Activated naive CD4-positive, alpha-beta T cell treated with anti-CD3 and anti-CD28 coated beads, Interleukin-2, amount 50 U/mL, for 24 hours (primary cell): ENCODE data around the gene MAML1.
A peak's percentile ranks its signal among the peaks of the same experiment; 100 is the strongest.

ENCODE experiments used
- H3K27ac Mint-ChIP-seq: one replicate; pipeline ENCODE4 v1.8.0; 2021; ENCODE audit warnings: mild to moderate bottlenecking, mixed read lengths
- H3K27me3 Mint-ChIP-seq: one replicate; pipeline ENCODE4 v1.8.0; 2021; ENCODE audit warnings: mixed read lengths
- H3K36me3 Mint-ChIP-seq: one replicate; pipeline ENCODE4 v1.8.0; 2021; ENCODE audit warnings: mixed read lengths
- H3K4me1 Mint-ChIP-seq: one replicate; pipeline ENCODE4 v1.8.0; 2021; ENCODE audit warnings: mixed read lengths
- H3K4me3 Mint-ChIP-seq: one replicate; pipeline ENCODE4 v1.8.0; 2021; ENCODE audit warnings: mild to moderate bottlenecking, mixed read lengths
- H3K9me3 Mint-ChIP-seq: one replicate; pipeline ENCODE4 v1.8.0; 2021; ENCODE audit warnings: mixed read lengths

Gene MAML1

DNA sequence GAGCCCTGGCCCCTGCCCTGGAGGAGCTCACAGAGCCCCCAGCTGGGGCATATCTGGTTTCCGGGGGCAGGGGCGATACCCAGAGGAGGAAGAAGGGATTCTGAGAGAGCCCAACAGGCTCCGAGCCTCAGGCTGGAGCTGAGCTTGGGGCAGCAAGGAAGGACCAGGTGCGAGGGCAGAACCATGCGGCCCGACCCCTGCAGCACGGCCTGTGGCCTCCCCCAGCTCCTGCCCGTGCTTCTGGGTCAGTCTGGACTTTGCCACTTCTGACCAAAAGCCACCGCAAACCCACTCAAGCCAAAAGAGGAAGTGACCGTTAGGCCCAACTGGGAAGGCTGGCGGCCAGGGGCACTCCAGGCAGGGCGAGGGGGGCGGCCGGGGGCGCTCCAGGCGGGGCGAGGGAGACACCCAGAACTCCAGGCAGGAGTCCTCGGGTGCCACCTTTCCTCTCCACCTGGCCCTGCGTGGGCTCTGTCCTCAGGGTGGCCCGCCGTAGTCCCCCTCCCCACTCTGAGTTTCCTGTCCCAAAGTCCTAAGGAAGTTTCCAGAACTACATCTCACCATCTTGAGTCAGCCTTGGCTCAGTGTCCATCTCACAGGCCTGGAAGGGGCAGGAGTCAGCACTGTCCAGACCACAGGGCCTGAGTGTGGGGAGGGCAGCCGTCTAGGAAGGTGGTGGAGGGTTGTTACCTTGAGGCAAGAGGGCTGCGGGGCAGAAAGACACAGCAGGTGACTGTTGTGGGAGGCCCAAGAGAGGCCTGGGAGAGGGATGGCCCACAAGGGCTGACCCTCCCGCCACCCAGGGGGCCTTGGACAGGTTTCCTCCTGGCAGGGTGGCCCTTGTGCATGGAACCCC is 60.2 kb downstream of the MAML1 start:
- Mint-ChIP-seq H3K27ac (peak overlapping the region; percentile 79), H3K4me3 (peak overlapping the region; percentile 33), H3K9me3 (no peaks in the 10 kb centered on the region), H3K27me3 (no peaks in the 10 kb centered on the region), H3K36me3 (peaks cover 7% of the 10 kb centered on the region), H3K4me1 (peaks cover 24% of the 10 kb centered on the region)

DNA sequence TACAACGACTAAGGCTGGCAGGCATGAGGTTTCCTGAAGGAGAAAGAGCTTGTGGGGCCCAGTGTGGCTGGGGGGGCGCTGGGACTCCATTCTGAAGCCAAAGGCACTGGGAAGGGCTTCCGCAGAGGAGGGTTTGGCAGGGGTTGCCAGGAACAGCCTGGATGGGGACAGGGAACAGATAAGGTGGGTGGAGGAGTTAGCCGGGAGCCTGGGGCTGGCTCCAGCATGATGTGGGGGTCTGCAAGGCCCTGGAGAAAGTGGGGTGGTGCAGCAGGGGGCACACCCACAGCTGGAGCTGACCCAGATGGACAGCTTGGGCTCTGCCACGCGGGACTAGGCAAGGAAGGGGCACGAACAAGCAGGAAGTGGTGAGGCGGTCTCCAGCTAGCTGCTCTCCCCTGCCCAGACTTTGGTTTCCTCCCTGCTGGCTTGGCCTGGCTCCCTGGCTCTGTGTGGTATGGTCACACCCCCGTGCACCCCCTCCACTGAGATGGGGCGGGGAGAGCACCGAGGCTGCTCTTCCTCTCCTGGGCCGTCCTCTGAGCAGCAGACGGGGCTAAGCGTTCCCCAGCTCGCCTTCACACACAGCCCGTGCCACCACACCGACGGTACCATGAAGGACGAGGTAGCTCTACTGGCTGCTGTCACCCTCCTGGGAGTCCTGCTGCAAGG is 61.0 kb downstream of the MAML1 start, which contains the start of gene LTC4S:
TSS of gene LTC4S (plus strand) at position 519 of the 672 bp plus-strand sequence. CDS start at position 614, 95 bp downstream.
- H3K4me3 Mint-ChIP-seq: peak within 1 kb of the TSS; percentile 61
- H3K27ac Mint-ChIP-seq: peak within 1 kb of the TSS; percentile 79
- no peaks in the 10 kb centered on the region for H3K9me3 Mint-ChIP-seq
- H3K27me3 Mint-ChIP-seq: no peaks in the 10 kb centered on the region
- peaks cover 5% of the 10 kb centered on the region for H3K36me3 Mint-ChIP-seq
- peaks cover 24% of the 10 kb centered on the region for H3K4me1 Mint-ChIP-seq

DNA sequence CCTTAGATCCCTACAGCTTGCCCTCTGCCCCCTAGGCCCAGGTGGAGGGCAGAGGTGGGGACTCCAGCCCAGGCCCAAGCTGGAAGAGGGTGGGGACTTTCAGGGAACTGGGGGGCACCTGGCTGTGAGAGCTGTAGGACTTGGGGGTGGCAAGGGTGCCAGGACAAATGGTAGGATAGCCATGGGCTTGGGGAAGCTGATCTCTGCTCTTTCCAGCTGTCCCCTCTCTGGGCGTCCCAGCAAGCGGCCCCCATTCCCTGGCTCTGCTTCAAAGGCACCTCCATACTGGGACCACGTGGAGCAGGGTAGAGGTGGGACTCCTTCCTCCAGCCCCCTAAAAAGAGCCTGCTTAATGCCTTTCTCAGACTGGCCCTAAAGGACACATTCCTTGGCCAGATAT is 61.5 kb downstream of the MAML1 start:
- H3K4me3 Mint-ChIP-seq: no peak overlapping the region
- no peaks in the 10 kb centered on the region for H3K9me3 Mint-ChIP-seq
- H3K36me3 Mint-ChIP-seq: peaks cover 5% of the 10 kb centered on the region
- no peak overlapping the region for H3K27ac Mint-ChIP-seq
- peaks cover 24% of the 10 kb centered on the region for H3K4me1 Mint-ChIP-seq
- no peaks in the 10 kb centered on the region for H3K27me3 Mint-ChIP-seq

GRCh38 chr5:179794575-179794974 is 62.0 kb downstream of the MAML1 start:
- Mint-ChIP-seq H3K9me3 (no peaks in the 10 kb centered on the region), H3K27ac (no peak overlapping the region), H3K4me3 (peak overlapping the region; percentile 61), H3K4me1 (peaks cover 24% of the 10 kb centered on the region), H3K27me3 (no peaks in the 10 kb centered on the region), H3K36me3 (peaks cover 7% of the 10 kb centered on the region)

- Mint-ChIP-seq H3K27me3 (no peaks in the 10 kb centered on the region), H3K4me1 (peaks cover 24% of the 10 kb centered on the region), H3K36me3 (peaks cover 7% of the 10 kb centered on the region), H3K4me3 (peak overlapping the region; percentile 42), H3K9me3 (no peaks in the 10 kb centered on the region), H3K27ac (no peak overlapping the region)
Measured at GRCh38 chr5:179795049-179795862, 62.6 kb downstream of the MAML1 start.

DNA sequence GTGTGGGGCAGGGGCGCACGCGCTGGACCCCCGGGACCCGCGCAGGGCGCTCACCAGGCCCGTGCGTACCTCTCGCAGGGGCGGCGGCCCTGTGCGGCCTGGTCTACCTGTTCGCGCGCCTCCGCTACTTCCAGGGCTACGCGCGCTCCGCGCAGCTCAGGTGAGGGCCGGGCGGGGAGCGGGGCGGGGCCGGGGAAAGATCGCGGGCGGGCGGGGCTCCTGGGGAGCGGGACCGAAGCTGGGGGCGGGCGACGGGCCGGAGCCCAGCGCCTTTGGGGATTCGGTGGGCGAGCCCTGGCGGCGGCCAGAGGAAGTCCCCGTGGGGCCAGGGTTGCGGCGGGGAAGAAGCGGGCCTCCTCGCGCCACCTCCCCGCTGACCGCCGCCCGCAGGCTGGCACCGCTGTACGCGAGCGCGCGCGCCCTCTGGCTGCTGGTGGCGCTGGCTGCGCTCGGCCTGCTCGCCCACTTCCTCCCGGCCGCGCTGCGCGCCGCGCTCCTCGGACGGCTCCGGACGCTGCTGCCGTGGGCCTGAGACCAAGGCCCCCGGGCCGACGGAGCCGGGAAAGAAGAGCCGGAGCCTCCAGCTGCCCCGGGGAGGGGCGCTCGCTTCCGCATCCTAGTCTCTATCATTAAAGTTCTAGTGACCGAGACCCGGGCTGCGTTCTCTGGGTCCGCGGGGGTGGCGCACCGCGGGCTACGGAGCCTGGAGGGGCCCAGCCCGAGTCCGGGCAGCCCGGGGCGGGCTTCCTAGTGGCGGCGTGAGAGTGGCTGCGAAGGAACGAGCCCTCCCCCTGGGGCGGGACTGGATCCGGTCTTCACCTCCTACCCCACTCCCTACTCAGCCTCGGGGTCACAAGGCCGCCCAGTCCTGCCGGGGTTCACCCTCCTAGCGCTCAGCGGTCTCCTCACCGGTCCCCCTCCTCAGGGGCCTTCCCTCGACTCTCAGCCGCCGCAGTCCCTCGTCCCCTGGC is 63.5 kb downstream of the MAML1 start:
- peaks cover 7% of the 10 kb centered on the region for H3K36me3 Mint-ChIP-seq
- H3K4me1 Mint-ChIP-seq: peaks cover 24% of the 10 kb centered on the region
- no peaks in the 10 kb centered on the region for H3K9me3 Mint-ChIP-seq
- no peaks in the 10 kb centered on the region for H3K27me3 Mint-ChIP-seq
- peak overlapping the region; percentile 59 for H3K4me3 Mint-ChIP-seq
- no peak overlapping the region for H3K27ac Mint-ChIP-seq

GRCh38 chr5:179796877-179797608 is 64.4 kb downstream of the MAML1 start:
- Mint-ChIP-seq H3K4me3 (peak overlapping the region; percentile 59), H3K4me1 (peaks cover 30% of the 10 kb centered on the region), H3K27me3 (no peaks in the 10 kb centered on the region), H3K36me3 (peaks cover 7% of the 10 kb centered on the region), H3K9me3 (no peaks in the 10 kb centered on the region), H3K27ac (no peak overlapping the region)

DNA sequence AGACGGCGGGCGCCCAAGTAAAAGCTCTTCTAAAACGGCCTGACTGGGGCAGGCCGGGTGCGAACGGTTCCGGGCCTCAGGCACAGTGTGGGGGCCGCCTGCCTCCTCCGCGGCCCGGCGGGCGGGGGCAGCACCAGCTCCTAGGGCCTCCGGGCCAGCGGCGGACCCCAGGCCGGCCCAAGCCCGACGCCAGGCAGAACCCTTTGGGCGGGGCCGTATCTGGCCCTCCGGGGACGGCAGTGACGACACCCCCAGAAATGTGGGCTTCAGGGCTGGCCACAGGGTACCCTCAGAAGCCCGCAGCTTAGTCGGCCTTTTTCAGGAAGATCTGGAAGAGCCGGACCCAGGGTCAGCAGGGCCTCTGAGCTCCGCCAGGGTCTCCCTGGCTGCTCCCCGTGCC is 65.1 kb downstream of the MAML1 start:
- H3K27me3 Mint-ChIP-seq: no peaks in the 10 kb centered on the region
- no peaks in the 10 kb centered on the region for H3K9me3 Mint-ChIP-seq
- peaks cover 7% of the 10 kb centered on the region for H3K36me3 Mint-ChIP-seq
- H3K27ac Mint-ChIP-seq: no peak overlapping the region
- H3K4me3 Mint-ChIP-seq: no peak overlapping the region
- peaks cover 31% of the 10 kb centered on the region for H3K4me1 Mint-ChIP-seq

DNA sequence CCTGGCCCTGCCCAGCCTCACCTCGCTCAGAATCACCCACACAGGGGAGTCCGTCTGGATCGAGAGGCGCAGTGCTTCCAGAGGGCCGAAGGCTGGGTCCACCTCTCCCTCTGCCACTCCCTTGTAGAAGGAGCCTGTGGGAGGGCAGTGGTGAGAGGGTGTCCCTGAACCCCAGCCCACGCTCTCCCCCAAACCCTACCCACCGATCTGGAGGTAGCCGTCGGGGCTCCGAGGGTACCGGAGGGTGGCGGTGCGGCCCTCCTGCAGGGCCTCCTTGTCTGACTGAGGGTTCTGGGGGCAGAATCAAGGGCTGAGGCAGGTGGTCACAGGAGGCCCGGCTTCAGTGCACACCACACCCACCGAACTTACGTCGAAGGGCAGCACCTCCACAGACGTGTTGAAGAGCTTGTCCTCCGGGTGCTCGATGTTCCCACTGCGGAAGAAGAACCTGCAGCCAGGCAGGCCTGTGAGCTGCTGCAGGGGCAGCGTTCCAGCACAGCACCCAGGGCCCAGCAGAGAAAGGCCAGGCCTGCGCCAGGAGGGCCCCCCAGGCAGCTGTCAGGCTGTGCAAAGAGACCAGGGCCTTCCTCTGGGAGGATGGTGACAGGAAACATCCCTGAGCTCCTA is 65.6 kb downstream of the MAML1 start:
- peaks cover 7% of the 10 kb centered on the region for H3K36me3 Mint-ChIP-seq
- H3K27ac Mint-ChIP-seq: no peak overlapping the region
- no peaks in the 10 kb centered on the region for H3K27me3 Mint-ChIP-seq
- H3K9me3 Mint-ChIP-seq: no peaks in the 10 kb centered on the region
- no peak overlapping the region for H3K4me3 Mint-ChIP-seq
- peaks cover 31% of the 10 kb centered on the region for H3K4me1 Mint-ChIP-seq

DNA sequence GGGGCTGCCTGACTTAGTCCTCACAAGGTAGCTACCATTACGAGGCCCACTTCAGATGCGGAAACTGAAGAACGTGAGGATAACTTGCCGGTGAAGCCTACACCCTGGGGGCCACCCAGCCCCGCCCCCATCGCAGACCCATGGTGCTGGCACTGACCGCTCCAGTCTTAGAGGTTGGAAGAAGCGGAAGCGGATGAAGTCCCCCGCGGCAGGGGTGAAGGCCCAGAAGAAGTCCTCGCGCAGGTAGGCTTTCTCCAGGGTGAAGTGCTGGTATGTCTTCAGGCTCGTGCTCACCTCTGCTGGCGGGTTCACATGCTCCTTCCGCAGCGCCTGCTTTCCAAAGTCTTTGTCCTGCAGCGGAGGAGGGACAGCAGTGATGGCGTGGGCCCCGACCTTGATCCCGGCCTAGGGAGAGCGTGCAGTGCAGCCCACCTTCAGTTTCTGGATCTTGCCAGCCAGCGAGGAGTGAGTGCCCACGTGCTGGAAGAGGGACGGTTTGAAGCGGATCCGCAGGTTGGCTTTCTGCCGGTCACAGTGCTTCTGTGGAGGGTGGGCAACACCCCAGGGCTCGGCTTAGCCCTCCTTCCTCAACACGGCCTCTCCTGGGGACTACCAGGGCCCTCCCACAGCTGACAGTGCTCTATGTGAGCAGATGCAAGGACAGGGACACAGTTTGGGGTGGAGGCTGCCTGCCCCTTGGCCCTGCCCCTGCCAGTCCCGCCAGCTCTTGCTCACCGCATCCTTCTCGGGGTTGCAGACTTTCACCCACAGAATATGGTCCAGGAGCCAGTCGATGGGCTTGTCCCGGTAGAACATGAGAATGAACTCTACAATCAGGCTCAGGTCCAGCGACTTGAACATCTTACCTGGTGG is 66.4 kb downstream of the MAML1 start:
- peaks cover 30% of the 10 kb centered on the region for H3K4me1 Mint-ChIP-seq
- H3K9me3 Mint-ChIP-seq: no peaks in the 10 kb centered on the region
- H3K4me3 Mint-ChIP-seq: no peak overlapping the region
- H3K27me3 Mint-ChIP-seq: no peaks in the 10 kb centered on the region
- no peak overlapping the region for H3K27ac Mint-ChIP-seq
- peaks cover 7% of the 10 kb centered on the region for H3K36me3 Mint-ChIP-seq

DNA sequence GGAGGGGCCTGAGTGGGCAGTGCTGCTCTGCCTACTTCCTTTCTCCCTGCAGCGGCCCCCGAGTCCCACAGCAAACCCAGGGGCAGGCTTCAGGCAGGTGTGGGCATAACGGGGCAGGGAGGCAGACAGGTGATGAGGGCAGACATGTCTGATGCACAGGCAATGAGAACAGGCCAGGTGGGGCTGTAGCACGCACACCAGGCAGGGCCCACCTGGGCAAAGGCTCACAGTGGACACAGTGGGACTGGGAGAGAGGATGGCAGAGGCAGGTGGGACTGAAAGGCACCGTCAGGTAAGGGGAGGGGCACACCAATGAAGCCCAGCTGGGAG is 67.0 kb downstream of the MAML1 start:
- Mint-ChIP-seq H3K9me3 (no peaks in the 10 kb centered on the region), H3K4me3 (no peak overlapping the region), H3K36me3 (peaks cover 7% of the 10 kb centered on the region), H3K27me3 (no peaks in the 10 kb centered on the region), H3K4me1 (peaks cover 30% of the 10 kb centered on the region), H3K27ac (no peak overlapping the region)

GRCh38 chr5:179800071-179800695 is 67.6 kb downstream of the MAML1 start:
- Mint-ChIP-seq H3K36me3 (peaks cover 7% of the 10 kb centered on the region), H3K9me3 (no peaks in the 10 kb centered on the region), H3K27me3 (no peaks in the 10 kb centered on the region), H3K27ac (no peak overlapping the region), H3K4me1 (peaks cover 31% of the 10 kb centered on the region), H3K4me3 (no peak overlapping the region)

DNA sequence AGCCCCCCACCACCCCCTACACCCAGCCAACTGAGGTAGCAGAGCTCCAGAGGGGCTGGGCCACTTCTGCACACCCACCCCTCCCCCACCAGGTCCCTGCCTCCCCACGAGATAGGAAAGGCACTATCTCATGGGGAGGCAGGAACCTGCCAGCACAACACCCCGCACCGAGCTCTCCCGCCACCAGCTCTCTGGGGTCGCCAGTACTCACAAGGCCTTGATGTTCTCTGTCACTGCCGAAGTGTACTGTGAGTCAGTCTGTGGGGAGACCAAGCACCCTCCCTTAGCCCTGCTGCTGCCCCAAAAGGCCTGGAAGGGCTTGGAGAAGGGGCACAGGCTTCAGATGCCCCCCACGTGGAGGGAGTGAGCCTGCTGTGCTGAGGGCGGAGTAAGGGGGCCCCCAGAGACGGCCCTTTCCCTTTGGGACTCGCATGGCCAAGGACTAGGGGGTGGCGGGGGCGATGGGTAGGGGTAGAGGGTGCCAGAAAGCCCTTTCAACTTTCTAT is 68.1 kb downstream of the MAML1 start:
- H3K27ac Mint-ChIP-seq: no peak overlapping the region
- H3K4me3 Mint-ChIP-seq: no peak overlapping the region
- H3K36me3 Mint-ChIP-seq: peaks cover 7% of the 10 kb centered on the region
- peaks cover 34% of the 10 kb centered on the region for H3K4me1 Mint-ChIP-seq
- no peaks in the 10 kb centered on the region for H3K27me3 Mint-ChIP-seq
- no peaks in the 10 kb centered on the region for H3K9me3 Mint-ChIP-seq
